H1 (cell line): ENCODE results near the gene CX3CL1. TPM values are rescaled to one million over a fixed set of nuclear protein-coding genes. Genes with fewer than 3 reads are reported as not detected.

Experiments used
- CTCF ChIA-PET: fragments of 300-600 bp; sonication (Branson Sonifier 250); formaldehyde crosslinking; loops from one replicate; lab custom pipeline; 2021; ENCODE audit not compliant: partially characterized antibody; lab: Charles Lee
- POLR2A ChIA-PET: fragments of 300-600 bp; sonication (Branson Sonifier 250); formaldehyde crosslinking; loops from one replicate; lab custom pipeline; 2021; ENCODE audit warnings: inconsistent platforms; ENCODE audit not compliant: partially characterized antibody; lab: Charles Lee
- DNase-seq, 2 experiments: peaks; one replicate each; pipeline versions ENCODE4 v3.0.0 to v3.0.0-alpha.2; 2010 to 2022; ENCODE audit warnings: low spot score in 2 of 2, low read depth in 1 of 2, mixed read lengths in 1 of 2
- FAIRE-seq: peaks from 2 replicates; lab custom pipeline; 2011; peaks lifted over from hg19 to GRCh38; lab: Jason Lieb, UNC
- H2AFZ ChIP-seq: 2 replicates; pipeline ENCODE4 v1.8.1; 2012; ENCODE audit warnings: low read length, inconsistent platforms
- H2AK5ac ChIP-seq: 2 replicates; pipeline ENCODE4 v1.6.1; 2013; ENCODE audit warnings: low read depth, low read length
- H2BK120ac ChIP-seq: replicated peaks from 2 replicates; pipeline ENCODE3; 2013; ENCODE audit warnings: low read depth, low read length, inconsistent platforms
- H2BK12ac ChIP-seq: 2 replicates; pipeline ENCODE4 v1.6.1; 2013; ENCODE audit warnings: low read depth, low read length
- H2BK15ac ChIP-seq: 2 replicates; pipeline ENCODE4 v1.6.1; 2013; ENCODE audit warnings: low read length
- H2BK20ac ChIP-seq: 2 replicates; pipeline ENCODE4 v1.6.1; 2013; ENCODE audit warnings: low read length
- H2BK5ac ChIP-seq: 2 replicates; pipeline ENCODE4 v1.6.1; 2013; ENCODE audit warnings: low read depth, low read length
- H3K14ac ChIP-seq: 2 replicates; pipeline ENCODE4 v1.6.1; 2013; ENCODE audit warnings: inconsistent platforms; ENCODE audit not compliant: insufficient read length
- H3K18ac ChIP-seq: 2 replicates; pipeline ENCODE4 v1.6.1; 2013; ENCODE audit warnings: low read length; ENCODE audit errors: extremely low read depth
- H3K23ac ChIP-seq: 2 replicates; pipeline ENCODE4 v1.6.1; 2013; ENCODE audit warnings: inconsistent platforms; ENCODE audit not compliant: insufficient read length
- H3K23me2 ChIP-seq: 2 replicates; pipeline ENCODE4 v1.6.1; 2013; ENCODE audit warnings: low read depth, low read length
- H3K27ac ChIP-seq: 2 replicates; pipeline ENCODE4 v1.6.1; 2011; ENCODE audit warnings: low read depth, low read length, inconsistent platforms
- H3K27me3 ChIP-seq, 4 experiments: replicated peaks in 1 of 4; 1 replicate in 1 of 4; 2 replicates in 3 of 4; pipeline versions ENCODE4 v1.6.1 to v1.8.1; 2011 to 2013; ENCODE audit warnings: low read length in 3 of 4, mild to moderate bottlenecking in 3 of 4, inconsistent platforms in 2 of 4, mixed read lengths in 2 of 4, moderate library complexity in 1 of 4; ENCODE audit not compliant: control insufficient read depth in 3 of 4, insufficient read depth in 3 of 4; ENCODE audit errors: extremely low read depth in 1 of 4
- H3K36me3 ChIP-seq, 4 experiments: 2 replicates each; pipeline versions ENCODE4 v1.6.1 to v1.8.1; 2011 to 2013; ENCODE audit warnings: mild to moderate bottlenecking in 4 of 4, low read length in 3 of 4, moderate library complexity in 2 of 4, control low read depth in 1 of 4, inconsistent platforms in 1 of 4; ENCODE audit not compliant: insufficient read depth in 4 of 4, control insufficient read depth in 2 of 4
- H3K4ac ChIP-seq: replicated peaks from 2 replicates; pipeline ENCODE3; 2013; ENCODE audit warnings: low read length, low read depth, mixed read lengths, inconsistent platforms; ENCODE audit not compliant: insufficient read length
- H3K4me1 ChIP-seq, 4 experiments: replicated peaks in 1 of 4; 1 replicate in 1 of 4; 2 replicates in 3 of 4; pipeline versions ENCODE4 v1.6.1 to v1.8.1; 2011 to 2013; ENCODE audit warnings: low read length in 3 of 4, inconsistent platforms in 2 of 4, mixed read lengths in 1 of 4; ENCODE audit not compliant: insufficient read depth in 4 of 4, control insufficient read depth in 3 of 4
- H3K4me2 ChIP-seq, 2 experiments: 2 replicates each; pipeline versions ENCODE4 v1.6.1 to v1.8.1; 2011 to 2013; ENCODE audit warnings: low read depth in 2 of 2, low read length in 2 of 2, control low read depth in 1 of 2, inconsistent platforms in 1 of 2, mild to moderate bottlenecking in 1 of 2; ENCODE audit not compliant: insufficient read depth in 1 of 2
- H3K4me3 ChIP-seq, 4 experiments: fragments of 200-600, 300-600 bp in 1 of 4; sonication (generic), shearing (Covaris generic), sonication (Bioruptor Twin) in 1 of 4; 2 replicates each; pipeline versions ENCODE4 v1.5.1 to v1.8.1; 2011 to 2016; ENCODE audit warnings: low read length in 4 of 4, low read depth in 3 of 4, control low read depth in 2 of 4, inconsistent platforms in 2 of 4, mild to moderate bottlenecking in 2 of 4, mixed read lengths in 1 of 4, moderate library complexity in 1 of 4; ENCODE audit not compliant: insufficient read depth in 2 of 4; ENCODE audit errors: extremely low read depth in 1 of 4
- H3K56ac ChIP-seq: replicated peaks from 2 replicates; pipeline ENCODE3; 2013; ENCODE audit warnings: low read depth, mild to moderate bottlenecking, mixed read lengths, low read length, inconsistent platforms; ENCODE audit not compliant: insufficient read length
- H3K79me1 ChIP-seq: 2 replicates; pipeline ENCODE4 v1.6.1; 2013; ENCODE audit warnings: low read depth, low read length, control low read depth
- H3K79me2 ChIP-seq, 2 experiments: 2 replicates each; pipeline versions ENCODE4 v1.6.1 to v1.8.1; 2012 to 2013; ENCODE audit warnings: low read length in 2 of 2, mild to moderate bottlenecking in 2 of 2, inconsistent platforms in 1 of 2; ENCODE audit not compliant: insufficient read depth in 2 of 2, control insufficient read depth in 1 of 2
- H3K9ac ChIP-seq, 4 experiments: replicated peaks in 1 of 4; 1 replicate in 1 of 4; 2 replicates in 3 of 4; pipeline versions ENCODE4 v1.6.1 to v1.8.1; 2011 to 2013; ENCODE audit warnings: low read depth in 3 of 4, low read length in 3 of 4, control low read depth in 2 of 4, mild to moderate bottlenecking in 2 of 4, moderate library complexity in 2 of 4, inconsistent platforms in 1 of 4; ENCODE audit errors: extremely low read depth in 1 of 4
- H3K9me3 ChIP-seq, 2 experiments: 2 replicates each; pipeline versions ENCODE4 v1.6.1 to v1.8.1; 2012 to 2013; ENCODE audit warnings: mild to moderate bottlenecking in 2 of 2, moderate library complexity in 2 of 2, control low read depth in 1 of 2, inconsistent platforms in 1 of 2, low read depth in 1 of 2, low read length in 1 of 2, mixed read lengths in 1 of 2; ENCODE audit not compliant: insufficient read depth in 2 of 2
- H4K20me1 ChIP-seq, 2 experiments: replicated peaks in 1 of 2; 2 replicates each; pipeline versions ENCODE3 to v1.8.1; 2011 to 2013; ENCODE audit warnings: inconsistent platforms in 2 of 2, low read length in 2 of 2, mild to moderate bottlenecking in 1 of 2; ENCODE audit not compliant: insufficient read depth in 2 of 2, control insufficient read depth in 1 of 2
- H4K5ac ChIP-seq: 2 replicates; pipeline ENCODE4 v1.6.1; 2013; ENCODE audit warnings: low read length, low read depth, mixed read lengths, inconsistent platforms; ENCODE audit not compliant: insufficient read length
- H4K8ac ChIP-seq: 2 replicates; pipeline ENCODE4 v1.8.0; 2013; ENCODE audit warnings: mild to moderate bottlenecking, moderate library complexity, low read length, inconsistent platforms; ENCODE audit not compliant: insufficient read depth; ENCODE audit errors: extremely low read depth
- H4K91ac ChIP-seq: replicated peaks from 2 replicates; pipeline ENCODE3; 2013; ENCODE audit warnings: low read length, mixed read lengths, inconsistent platforms; ENCODE audit not compliant: insufficient read length
- CHD1 ChIP-seq: IDR thresholded peaks from 2 replicates; pipeline ENCODE4 v1.6.1; 2012; ENCODE audit warnings: low read depth, low read length, improper control_type of control experiment
- EGR1 ChIP-seq: IDR thresholded peaks from 2 replicates; pipeline ENCODE4 v1.6.1; 2011; ENCODE audit warnings: low read depth, low read length, borderline replicate concordance
- FOSL1 ChIP-seq: IDR thresholded peaks from 2 replicates; pipeline ENCODE4 v1.6.1; 2011; ENCODE audit warnings: mild to moderate bottlenecking, low read depth, low read length, moderate library complexity; ENCODE audit not compliant: insufficient read depth
- PHF8 ChIP-seq: fragments of 200-600 bp; sonication (generic); conservative IDR thresholded peaks from 2 replicates; pipeline ENCODE4 v1.7.1; 2012; ENCODE audit warnings: low read depth, mild to moderate bottlenecking, inconsistent platforms, low read length, moderate library complexity
- SUZ12 ChIP-seq: fragments of 200-600 bp; sonication (generic); IDR thresholded peaks from 2 replicates; pipeline ENCODE4 v1.6.1; 2012; ENCODE audit warnings: mild to moderate bottlenecking, inconsistent platforms, low read length, moderate library complexity, mixed read lengths
- WGBS, 2 experiments: shearing (Covaris generic) in 1 of 2; methylation state at CpG; one replicate each; pipeline versions ENCODE4 v1.1.6 to v1.1.7; 2013 to 2015; ENCODE audit warnings: low lambda C conversion rate in 2 of 2, mixed read lengths in 2 of 2, inconsistent platforms in 1 of 2, low coverage in 1 of 2, missing lambda C conversion rate in 1 of 2; ENCODE audit not compliant: insufficient replicate concordance in 2 of 2, insufficient coverage in 1 of 2, insufficient read length in 1 of 2; ENCODE audit errors: extremely low coverage in 1 of 2, missing lambda C conversion rate in 1 of 2; 5-methylcytosine and 5-hydroxymethylcytosine counted together
- polyA plus RNA-seq, 7 experiments: library from polyadenylated mRNA; depleted of rRNA in 3 of 7; stranded (reverse) in 5 of 7; unstranded in 2 of 7; fragments of >200 nt in 5 of 7; fragments of 200-250 nt in 2 of 7; gene quantifications; 1 replicate in 5 of 7; 2 replicates in 1 of 7; 4 replicates in 1 of 7; pipeline versions ENCODE4 v1.2.1 to v1.2.3, GENCODE V29; 2011 to 2013; ENCODE audit warnings: missing spikeins in 2 of 7, mixed read lengths in 2 of 7
- total RNA-seq: library from RNA; stranded (reverse); fragmentation: NEBNext Ultra II Directional; extraction: Animal tissue kit (Norgen Biotek cat#: 25700); gene quantifications from 2 replicates; pipeline ENCODE4 v1.2.1, GENCODE V29; 2021
- TF ChIP-seq, protein P1 (sequence below): IDR thresholded peaks from 2 replicates; pipeline ENCODE4 v1.6.1; 2012; ENCODE audit warnings: low read length, inconsistent platforms

The CX3CL1 gene
- total and polyA plus RNA-seq, 2 of the 8 experiments (the other 6 are each of a cell fraction or from before 2014, with no cell fraction given), result 1.4 to 3.0 TPM

DNA sequence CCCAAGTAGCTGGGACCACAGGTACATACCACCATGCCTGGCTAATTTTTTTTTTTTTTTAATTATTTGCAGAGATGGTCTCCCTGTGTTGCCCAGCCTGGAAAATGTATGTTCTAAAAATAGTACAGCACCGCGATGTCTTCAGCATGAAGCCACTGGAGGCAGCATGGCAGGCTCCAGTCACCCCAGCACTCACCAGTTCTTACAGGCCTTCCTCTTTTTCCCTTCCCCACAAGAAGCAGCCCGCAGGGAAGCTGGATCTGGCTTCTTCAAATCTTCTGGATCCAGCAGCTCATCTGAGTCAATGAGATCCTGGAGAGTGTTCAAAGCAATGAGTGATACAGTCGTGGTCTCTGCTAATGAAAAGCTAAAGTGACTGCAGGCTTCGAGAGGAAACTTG is 58.7 kb downstream of the CX3CL1 start:
- Histone ChIP-seq H3K27ac (no peak overlapping the region), H3K27me3 (no peaks in the 10 kb centered on the region), H2BK5ac (no peak overlapping the region), H3K56ac (no peak overlapping the region), H3K79me1 (no peaks in the 10 kb centered on the region), H3K4ac (no peak overlapping the region), H3K4me1 (no peaks in the 10 kb centered on the region), H4K5ac (no peak overlapping the region), H3K23ac (no peak overlapping the region), H2AFZ (no peak overlapping the region), H2BK120ac (no peak overlapping the region), H3K23me2 (no peaks in the 10 kb centered on the region), H3K9me3 (no peaks in the 10 kb centered on the region), H3K4me2 (no peak overlapping the region), H4K8ac (no peak overlapping the region), H2BK12ac (no peak overlapping the region), H2AK5ac (no peak overlapping the region), H3K18ac (no peak overlapping the region), H3K9ac (no peak overlapping the region), H4K91ac (no peak overlapping the region), H3K79me2 (no peaks in the 10 kb centered on the region), H2BK20ac (no peak overlapping the region), H2BK15ac (no peak overlapping the region), H3K36me3 (peaks cover 20 to 66% (median 57%) of the 10 kb centered on the region in 4 experiments; a peak in 7 of 8 replicates), H3K4me3 (no peak overlapping the region), H4K20me1 (no peaks in the 10 kb centered on the region), H3K14ac (no peak overlapping the region)
- FAIRE-seq (no peak), DNase-seq (no peak)
- 84% methylated on average over 5 of the region's 5 CpGs; no CpG with 5 or more reads in 1 of the 2 experiments for WGBS, 2 experiments
- ChIA-PET POLR2A (interaction anchor here (0.6 kb wide), 1 partner anchor 233 kb away, joined by 3 read pairs; no protein-coding TSS in a partner anchor), CTCF (interaction anchor here (0.6 to 4.4 kb wide), 6 partner anchors 8 to 136 kb away, joined by 3 to 34 read pairs (median 3); no protein-coding TSS in a partner anchor)
- TF ChIP-seq CHD1, result no peak
- TF ChIP-seq, protein P1, sequence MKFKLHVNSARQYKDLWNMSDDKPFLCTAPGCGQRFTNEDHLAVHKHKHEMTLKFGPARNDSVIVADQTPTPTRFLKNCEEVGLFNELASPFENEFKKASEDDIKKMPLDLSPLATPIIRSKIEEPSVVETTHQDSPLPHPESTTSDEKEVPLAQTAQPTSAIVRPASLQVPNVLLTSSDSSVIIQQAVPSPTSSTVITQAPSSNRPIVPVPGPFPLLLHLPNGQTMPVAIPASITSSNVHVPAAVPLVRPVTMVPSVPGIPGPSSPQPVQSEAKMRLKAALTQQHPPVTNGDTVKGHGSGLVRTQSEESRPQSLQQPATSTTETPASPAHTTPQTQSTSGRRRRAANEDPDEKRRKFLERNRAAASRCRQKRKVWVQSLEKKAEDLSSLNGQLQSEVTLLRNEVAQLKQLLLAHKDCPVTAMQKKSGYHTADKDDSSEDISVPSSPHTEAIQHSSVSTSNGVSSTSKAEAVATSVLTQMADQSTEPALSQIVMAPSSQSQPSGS, result no peak
- TF ChIP-seq FOSL1, result no peak
- TF ChIP-seq PHF8, result no peak
- TF ChIP-seq SUZ12, result no peak
- TF ChIP-seq EGR1, result no peak
